ENCODE results near the gene MUC5B.

The MUC5B gene

GRCh38 chr11:1288426-1289151 is 65.7 kb downstream of the MUC5B start:
- no peak for DNase-seq

GRCh38 chr11:1289211-1289935 is 66.5 kb downstream of the MUC5B start:
- no peak for DNase-seq

- no peak for DNase-seq
Measured at GRCh38 chr11:1290052-1291040, 67.5 kb downstream of the MUC5B start.

- no peak for DNase-seq
Measured at GRCh38 chr11:1291295-1292017, 68.6 kb downstream of the MUC5B start.

- DNase-seq = no peak
Measured at GRCh38 chr11:1292018-1292643, 69.3 kb downstream of the MUC5B start.

- no peak for DNase-seq
Measured at GRCh38 chr11:1292644-1293618, 70.1 kb downstream of the MUC5B start.

GRCh38 chr11:1293619-1294015 is 70.8 kb downstream of the MUC5B start:
- peak in 1 of 14 donors; percentile 36 for DNase-seq

- no peak for DNase-seq
Measured at GRCh38 chr11:1295086-1295485, 72.2 kb downstream of the MUC5B start.

- DNase-seq = no peak
Measured at GRCh38 chr11:1295591-1295990, 72.7 kb downstream of the MUC5B start.

- no peak for DNase-seq
Measured at GRCh38 chr11:1296287-1296686, 73.4 kb downstream of the MUC5B start.

- DNase-seq = no peak
Measured at GRCh38 chr11:1297011-1297575, 74.2 kb downstream of the MUC5B start.

- DNase-seq = peak in 1 of 14 donors; percentile 76
Measured at GRCh38 chr11:1297576-1298473, 75.0 kb downstream of the MUC5B start.

- peak in 3 of 14 donors; percentile 22 to 87 (median 36) for DNase-seq
Measured at GRCh38 chr11:1298695-1299492, 76.0 kb downstream of the MUC5B start.

GRCh38 chr11:1299621-1300020 is 76.8 kb downstream of the MUC5B start:
- DNase-seq = no peak

- DNase-seq = no peak
Measured at GRCh38 chr11:1300121-1300520, 77.3 kb downstream of the MUC5B start.

- peak in 1 of 14 donors; percentile 37 for DNase-seq
Measured at GRCh38 chr11:1300569-1301187, 77.8 kb downstream of the MUC5B start.

- no peak for DNase-seq
Measured at GRCh38 chr11:1301220-1302000, 78.5 kb downstream of the MUC5B start.

Measured in C1 segment of cervical spinal cord (tissue), 14 donors.